ENCODE results near the gene BCOR. TPM values are rescaled to one million over a fixed set of nuclear protein-coding genes. Genes with fewer than 3 reads are reported as not detected.

BCOR gene
- total RNA-seq, 6 experiments from 2014 or later: 15.0 to 20.3 (median 18.3) TPM

- Mint-ChIP-seq H3K9me3 (no peaks in the 10 kb centered on the region), H3K4me1 (ENCODE audit: low read depth) (no peaks in the 10 kb centered on the region), H3K36me3 (ENCODE audit: low read depth) (peaks cover 3% of the 10 kb centered on the region; the same call in 1 of the 2 replicates), H3K27ac (no peak overlapping the region), H3K27me3 (ENCODE audit: insufficient read depth) (no peaks in the 10 kb centered on the region; the same call in 1 of the 2 replicates), H3K4me3 (no peak overlapping the region)
- no peak for DNase-seq
- no peak for TF ChIP-seq CTCF (IDR thresholded peaks at IDR 0.05)
Observed at GRCh38 chrX:40073439-40074054, 24.2 kb downstream of the BCOR start.

- no peak for TF ChIP-seq CTCF (IDR thresholded peaks at IDR 0.05)
- no peak for DNase-seq
- Mint-ChIP-seq H3K4me1 (ENCODE audit: low read depth) (no peaks in the 10 kb centered on the region), H3K27me3 (ENCODE audit: insufficient read depth) (no peaks in the 10 kb centered on the region; the same call in 1 of the 2 replicates), H3K27ac (no peak overlapping the region), H3K4me3 (no peak overlapping the region), H3K36me3 (ENCODE audit: low read depth) (peaks cover 3% of the 10 kb centered on the region; the same call in 1 of the 2 replicates), H3K9me3 (no peaks in the 10 kb centered on the region)
Observed at GRCh38 chrX:40072246-40072645, 25.5 kb downstream of the BCOR start.

DNA sequence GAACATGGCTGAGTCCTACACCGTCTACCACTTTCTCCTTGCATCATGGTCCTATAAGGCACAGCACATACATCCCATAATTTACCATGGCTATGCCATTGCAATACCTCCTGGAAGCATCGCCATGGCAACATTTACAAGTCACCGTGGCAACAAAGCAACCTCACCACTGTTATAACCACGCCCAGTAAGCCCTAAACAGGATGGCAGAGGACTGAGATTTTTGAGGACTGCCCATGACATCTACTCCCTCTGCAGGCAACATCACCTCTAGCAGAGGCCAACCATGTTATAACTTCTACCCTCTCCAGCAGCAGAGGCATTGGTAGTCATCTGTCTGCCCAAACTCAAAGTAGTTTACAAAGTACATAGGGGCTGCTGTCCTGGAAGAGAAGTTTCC lies 29.7 kb downstream of the BCOR start:
- no peaks in the 10 kb centered on the region for H3K9me3 Mint-ChIP-seq
- peak; percentile 19; the same call in 1 of the 2 replicates for TF ChIP-seq CTCF (IDR thresholded peaks at IDR 0.05)
- H3K4me1 Mint-ChIP-seq (ENCODE audit: low read depth): no peaks in the 10 kb centered on the region
- H3K36me3 Mint-ChIP-seq (ENCODE audit: low read depth): peaks cover 3% of the 10 kb centered on the region
- no peaks in the 10 kb centered on the region; the same call in 1 of the 2 replicates for H3K27me3 Mint-ChIP-seq (ENCODE audit: insufficient read depth)
- peak overlapping the region; percentile 32 for H3K27ac Mint-ChIP-seq
- DNase-seq: peak; percentile 28
- no peak overlapping the region for H3K4me3 Mint-ChIP-seq

DNA sequence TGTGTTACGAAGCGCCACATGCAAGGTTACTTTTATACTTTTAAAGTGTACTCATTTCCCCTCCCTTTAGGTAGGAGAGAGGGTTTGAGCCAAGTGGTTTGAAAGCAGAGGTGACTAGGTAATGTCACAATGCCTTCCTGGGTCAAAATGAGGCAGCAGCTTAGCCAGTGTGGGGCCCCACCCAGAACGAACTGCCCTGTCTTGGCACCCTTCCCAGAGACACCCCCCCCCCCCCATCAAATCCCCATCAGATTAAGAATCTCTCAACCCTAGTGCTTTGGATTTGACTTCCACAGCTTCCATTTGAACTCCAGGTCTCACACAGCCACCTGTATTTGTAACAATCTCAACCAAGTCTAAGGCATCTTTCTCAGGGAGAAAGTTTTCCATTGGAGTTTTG lies 31.1 kb downstream of the BCOR start:
- no peak overlapping the region for H3K27ac Mint-ChIP-seq
- peaks cover 3% of the 10 kb centered on the region for H3K36me3 Mint-ChIP-seq (ENCODE audit: low read depth)
- DNase-seq: no peak
- no peak overlapping the region for H3K4me3 Mint-ChIP-seq
- H3K9me3 Mint-ChIP-seq: no peaks in the 10 kb centered on the region
- no peak for TF ChIP-seq CTCF (IDR thresholded peaks at IDR 0.05)
- H3K27me3 Mint-ChIP-seq (ENCODE audit: insufficient read depth): no peaks in the 10 kb centered on the region; the same call in 1 of the 2 replicates
- no peaks in the 10 kb centered on the region for H3K4me1 Mint-ChIP-seq (ENCODE audit: low read depth)

DNA sequence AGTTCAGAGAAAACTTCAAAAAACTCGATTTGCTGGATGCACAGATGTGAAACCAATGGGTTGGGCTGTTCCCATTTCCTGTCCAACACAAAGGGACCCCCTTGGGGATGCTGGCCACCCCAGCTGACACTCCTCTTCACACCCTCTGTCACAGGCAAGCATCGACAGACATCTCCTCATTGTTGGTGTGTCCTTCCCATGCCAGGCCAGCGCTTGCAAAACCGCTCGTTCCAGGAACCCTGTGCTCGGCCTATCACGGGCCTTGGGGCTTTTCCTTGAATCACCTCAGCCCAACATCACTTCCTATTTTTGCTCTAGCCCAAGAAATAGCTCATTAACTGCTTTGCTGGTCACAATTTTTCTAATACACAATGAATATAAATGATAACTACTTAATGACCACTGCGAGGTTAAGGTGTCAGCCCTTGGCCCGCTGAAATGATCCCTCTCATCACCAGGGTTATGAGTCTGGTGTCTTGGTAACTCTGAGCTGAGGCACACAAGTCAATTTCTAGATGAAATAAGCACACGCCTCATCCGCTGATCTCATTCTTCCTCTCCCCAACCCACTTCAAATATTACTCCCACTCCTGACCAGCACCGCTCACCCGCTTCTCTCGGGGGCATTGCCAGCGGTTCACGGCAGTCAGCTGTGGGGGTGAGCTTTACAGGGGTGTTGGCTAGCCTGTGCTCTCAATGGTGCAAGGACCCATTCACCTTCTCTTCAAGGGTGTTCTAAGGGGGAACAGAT lies 32.3 kb downstream of the BCOR start:
- H3K36me3 Mint-ChIP-seq (ENCODE audit: low read depth): peaks cover 3% of the 10 kb centered on the region
- H3K9me3 Mint-ChIP-seq: no peaks in the 10 kb centered on the region
- no peaks in the 10 kb centered on the region for H3K4me1 Mint-ChIP-seq (ENCODE audit: low read depth)
- DNase-seq: no peak
- no peak overlapping the region for H3K27ac Mint-ChIP-seq
- no peak overlapping the region for H3K4me3 Mint-ChIP-seq
- no peaks in the 10 kb centered on the region; the same call in 1 of the 2 replicates for H3K27me3 Mint-ChIP-seq (ENCODE audit: insufficient read depth)
- no peak for TF ChIP-seq CTCF (IDR thresholded peaks at IDR 0.05)

All from HFFc6 (cell line).